ENCODE measurements around the gene ERC1.
A peak's percentile ranks its signal among the peaks of the same experiment; 100 is the strongest.

The ERC1 gene

DNA sequence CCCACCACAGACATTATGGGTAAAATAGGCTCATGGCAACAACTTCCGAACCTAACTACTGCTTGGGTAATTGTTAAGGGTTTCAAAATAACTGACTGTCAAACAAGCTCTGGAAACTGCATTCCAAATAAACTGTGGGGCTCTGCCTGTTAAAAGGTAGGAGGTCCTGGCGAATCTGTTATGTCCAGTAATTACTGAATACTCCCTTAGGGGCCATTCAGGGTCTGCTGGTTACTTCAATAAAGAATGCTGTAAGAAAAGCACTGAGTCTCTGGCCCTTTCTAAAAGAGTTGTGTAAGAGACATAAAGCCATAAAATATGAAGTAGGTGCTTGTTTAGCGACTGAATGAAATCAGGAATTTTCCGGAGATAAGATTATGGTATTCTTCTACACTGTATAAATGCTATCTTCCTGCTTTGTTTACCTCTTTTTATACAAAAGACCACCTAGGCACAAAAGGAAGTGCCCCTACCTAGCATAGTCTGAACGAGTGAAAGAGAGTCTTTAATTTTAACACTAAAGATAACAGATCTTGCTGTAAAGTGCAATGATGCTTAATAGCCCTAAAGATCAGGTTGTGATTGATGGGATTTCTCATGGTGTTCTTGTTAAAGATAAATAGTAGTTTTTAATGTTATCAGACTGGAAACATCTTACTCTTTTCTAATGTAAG lies 475.6 kb downstream of the ERC1 start:
- DNase-seq: no peak

- no peak for DNase-seq
Measured at GRCh38 chr12:1467710-1468109, 476.7 kb downstream of the ERC1 start.

GRCh38 chr12:1469070-1469469 lies 478.0 kb downstream of the ERC1 start:
- no peak for DNase-seq

DNA sequence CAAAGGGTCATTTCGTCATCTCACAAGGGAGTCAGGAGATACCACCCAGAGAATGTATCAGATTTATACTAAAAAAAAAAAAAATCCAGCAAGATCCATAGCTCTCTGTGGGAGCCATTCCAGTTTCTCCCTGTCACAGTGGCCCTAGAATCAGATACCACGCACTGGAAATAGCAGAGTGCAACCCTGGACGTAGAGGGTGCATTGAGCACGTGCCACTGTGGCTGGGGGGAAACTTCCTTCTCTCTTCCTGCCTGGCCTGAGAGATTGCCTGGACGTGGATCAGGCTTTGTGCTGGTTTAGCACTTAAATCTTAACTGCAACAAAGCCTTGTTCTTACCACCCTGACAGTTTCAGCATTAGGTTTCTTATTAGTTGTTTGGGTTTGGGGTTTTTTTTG lies 479.0 kb downstream of the ERC1 start:
- no peak for DNase-seq

- no peak for DNase-seq
Measured at GRCh38 chr12:1471224-1471623, 480.2 kb downstream of the ERC1 start.

GRCh38 chr12:1473418-1473817 lies 482.4 kb downstream of the ERC1 start:
- no peak for DNase-seq

- DNase-seq: peak; percentile 99
Measured at GRCh38 chr12:1474041-1474573, 483.1 kb downstream of the ERC1 start.

DNA sequence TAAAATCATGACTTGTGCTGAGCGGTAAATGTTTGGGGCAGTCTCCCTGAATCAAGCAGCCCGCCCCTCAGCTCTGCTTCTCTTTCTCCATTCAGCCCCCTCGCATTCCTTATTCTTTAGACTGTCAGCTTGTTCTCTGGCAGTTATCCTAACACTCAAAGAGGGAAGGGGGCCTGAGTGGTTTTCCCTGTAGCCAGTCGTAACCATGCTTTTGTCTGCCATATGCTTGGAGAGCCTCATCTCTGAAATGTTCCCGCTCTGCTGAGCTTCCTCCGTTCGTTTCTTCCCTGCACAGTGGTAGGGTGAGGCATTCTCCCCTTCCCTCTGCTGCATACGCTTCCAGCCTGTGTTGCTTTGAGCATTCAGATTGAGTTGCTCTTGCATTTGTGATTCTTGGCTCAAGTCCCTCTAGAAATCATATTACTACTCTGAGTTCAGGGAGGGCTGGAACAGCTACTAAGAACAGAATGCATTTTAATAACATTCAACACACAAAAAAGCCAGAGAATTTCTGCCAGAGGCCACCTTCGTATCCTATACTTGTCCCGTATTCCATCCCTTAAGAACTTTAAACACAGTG lies 483.6 kb downstream of the ERC1 start:
- peak; percentile 95 for DNase-seq

GRCh38 chr12:1479645-1480044 lies 488.6 kb downstream of the ERC1 start:
- no peak for DNase-seq

GRCh38 chr12:1481326-1481725 lies 490.3 kb downstream of the ERC1 start:
- DNase-seq: no peak

- DNase-seq: no peak
Measured at GRCh38 chr12:1481906-1482305, 490.9 kb downstream of the ERC1 start.

- DNase-seq: peak; percentile 68
Measured at GRCh38 chr12:1488908-1489381, 497.9 kb downstream of the ERC1 start.

DNA sequence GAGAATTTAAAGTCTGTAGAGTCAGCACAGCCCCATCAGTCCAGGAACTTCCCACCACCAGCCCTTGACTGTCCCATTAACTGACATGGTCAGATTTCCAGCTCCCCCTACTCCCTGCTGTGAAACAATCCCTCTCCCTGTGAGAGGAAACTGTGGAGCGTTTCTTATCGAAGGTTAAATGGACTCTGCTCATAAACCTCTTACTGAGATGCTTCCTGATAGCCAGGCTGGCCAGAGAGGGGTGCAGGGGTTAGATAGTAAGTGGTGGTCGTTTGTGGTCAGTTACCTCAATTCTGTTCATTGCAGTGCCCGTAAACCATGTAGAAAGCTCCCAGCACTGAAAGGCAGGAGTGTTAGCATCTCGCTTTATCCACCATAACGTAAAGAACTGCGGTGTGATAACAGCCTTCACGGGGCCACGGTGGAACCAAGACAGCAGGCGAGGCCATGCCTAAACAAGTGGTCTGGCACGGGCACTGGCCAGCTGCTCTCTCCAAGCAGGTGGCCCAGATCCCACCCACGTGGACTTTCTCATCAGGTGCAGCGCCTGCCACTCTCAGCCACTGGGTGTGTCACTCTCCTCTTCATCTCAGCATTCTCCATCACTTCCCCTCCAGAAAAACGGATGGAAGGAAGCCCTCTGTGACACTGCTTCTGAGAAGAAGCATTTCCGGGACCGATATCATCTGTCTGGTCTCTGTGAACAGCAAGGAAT lies 501.1 kb downstream of the ERC1 start:
- DNase-seq: no peak

DNA sequence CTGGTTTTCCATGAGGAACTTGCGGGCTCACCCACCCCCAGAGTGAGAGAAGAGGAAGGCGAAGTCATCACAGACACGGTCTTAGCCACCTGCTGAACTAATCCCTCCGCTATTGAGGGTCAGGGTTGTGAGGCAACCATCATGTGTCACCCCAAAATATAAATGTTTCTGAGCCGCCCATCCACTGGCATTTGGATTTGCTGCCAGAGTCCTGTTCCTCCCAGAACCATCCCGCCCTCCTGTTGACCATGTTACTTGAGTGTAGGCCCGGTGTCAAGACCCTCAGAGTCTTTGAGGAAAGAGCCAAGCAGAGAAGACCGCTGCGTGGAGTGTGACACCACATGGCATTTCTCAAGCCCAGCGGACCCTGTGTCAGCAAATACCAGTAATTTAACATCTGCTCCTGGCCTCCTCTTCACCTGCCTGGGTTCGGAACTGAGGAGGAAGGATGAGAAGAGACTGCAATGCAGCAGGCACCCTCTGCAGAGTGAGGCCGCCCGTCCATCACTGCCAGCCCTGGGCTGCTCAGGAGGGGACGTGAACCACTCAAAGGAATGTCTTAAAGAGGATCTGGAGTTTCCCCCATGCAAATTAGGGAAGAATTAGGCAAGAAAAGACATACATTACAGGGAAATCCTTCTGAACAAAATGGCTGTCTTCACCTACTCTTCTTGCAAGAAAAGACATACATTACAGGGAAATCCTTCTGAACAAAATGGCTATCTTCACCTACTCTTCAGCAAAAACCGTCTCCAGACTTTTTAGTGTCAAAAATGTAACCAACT lies 502.9 kb downstream of the ERC1 start:
- DNase-seq: no peak

- DNase-seq: no peak
Measured at GRCh38 chr12:1494856-1495255, 503.8 kb downstream of the ERC1 start.

DNA sequence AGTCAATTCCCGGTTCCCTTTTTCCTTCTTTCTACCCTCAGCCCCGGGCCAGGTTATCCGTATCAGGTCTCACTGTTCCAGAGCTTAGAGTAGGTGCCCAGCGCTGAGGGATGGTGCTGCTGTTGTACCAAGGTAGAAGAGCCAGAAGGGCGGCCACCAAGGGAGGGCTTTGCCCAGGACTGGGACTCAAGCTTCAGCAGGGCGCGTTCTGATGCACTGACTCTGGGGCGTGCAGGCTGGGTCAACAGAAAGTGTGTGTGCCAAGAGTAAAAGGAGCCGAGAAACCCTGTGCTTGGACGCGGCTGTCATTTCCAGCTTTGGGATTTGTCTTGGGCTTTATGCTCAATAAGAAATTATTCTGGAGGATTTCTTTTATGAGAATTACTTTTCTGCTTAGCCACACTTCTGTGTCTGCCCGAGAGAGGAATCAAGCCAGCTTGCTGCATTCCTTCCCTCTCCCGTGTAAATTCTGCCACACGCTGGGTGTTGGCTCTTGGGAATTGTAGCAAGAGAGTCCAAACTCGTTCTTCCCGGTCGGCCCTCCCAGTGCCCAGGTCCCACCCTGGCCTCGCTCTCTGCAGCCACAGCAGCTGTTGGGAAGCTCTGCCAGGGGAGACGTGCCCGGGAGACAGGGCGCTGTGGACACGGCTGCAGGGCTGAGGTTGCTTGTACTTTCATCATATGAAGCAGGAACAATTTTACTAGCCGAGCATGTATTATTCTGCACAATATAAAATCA lies 505.3 kb downstream of the ERC1 start:
- peak; percentile 43 for DNase-seq

DNA sequence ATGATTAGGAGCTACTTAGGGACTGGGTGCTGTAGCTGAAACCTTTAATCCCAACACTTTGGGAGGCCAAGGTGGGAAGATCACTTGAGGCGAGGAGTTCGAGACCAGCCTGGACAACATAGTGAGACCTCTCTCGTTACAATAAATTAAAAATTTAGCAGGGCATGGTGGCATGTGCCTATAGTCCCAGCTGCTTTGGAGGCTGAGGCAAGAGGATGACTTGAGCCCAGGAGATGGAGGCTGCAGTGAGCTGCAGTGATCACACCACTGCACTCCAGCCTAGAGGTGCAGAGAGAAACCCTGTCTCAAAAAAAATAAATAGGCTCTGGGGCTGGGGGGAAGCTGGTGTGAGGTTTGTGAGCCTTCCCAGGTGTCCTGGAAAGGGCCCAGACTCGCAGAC lies 506.1 kb downstream of the ERC1 start:
- DNase-seq: no peak

DNA sequence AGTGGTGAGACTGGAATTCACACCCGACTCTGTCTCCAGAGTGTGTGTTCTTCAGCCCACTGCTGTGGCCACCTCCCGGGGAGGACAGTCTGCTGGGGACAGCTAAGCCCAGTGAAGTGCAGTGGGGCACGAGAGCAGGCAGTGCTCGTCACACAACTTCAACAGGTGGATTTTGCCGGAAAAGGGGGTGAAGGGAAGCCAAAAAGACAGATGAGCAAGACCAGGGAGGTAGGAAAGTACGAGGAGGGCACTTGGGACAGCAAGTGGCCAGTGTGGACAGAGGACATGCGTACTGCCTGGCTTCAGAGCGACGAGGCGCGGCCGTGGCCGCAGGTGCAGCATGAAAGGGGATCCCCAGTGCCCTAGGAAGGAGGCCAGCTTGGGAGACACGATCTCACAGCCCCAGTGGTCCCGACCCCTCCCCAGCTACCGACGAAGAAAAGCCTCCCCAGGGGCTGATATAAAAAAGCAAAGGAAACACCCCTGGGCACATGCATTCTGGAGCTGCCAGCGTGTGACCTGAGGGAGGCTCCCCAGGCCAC lies 507.2 kb downstream of the ERC1 start:
- no peak for DNase-seq

DNA sequence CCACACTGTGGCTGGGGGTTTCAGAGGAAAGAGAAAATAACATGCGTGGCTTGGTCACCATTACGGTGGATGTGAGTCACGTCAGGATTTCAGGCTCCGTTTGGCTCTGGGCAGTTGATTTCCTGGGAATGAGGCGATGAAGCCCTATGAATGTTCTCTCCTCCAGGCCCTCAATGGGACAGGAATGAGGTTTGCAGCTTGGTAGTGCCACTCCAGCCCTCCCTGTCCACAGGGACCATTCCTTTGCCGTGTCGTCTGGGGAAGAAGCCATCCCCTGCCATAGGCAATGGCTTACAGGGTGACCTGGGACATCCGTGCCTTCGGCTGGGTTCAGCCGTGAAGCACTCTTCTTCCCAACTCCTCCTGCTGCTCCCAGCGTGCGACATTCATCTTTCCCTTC lies 508.3 kb downstream of the ERC1 start:
- no peak for DNase-seq

DNA sequence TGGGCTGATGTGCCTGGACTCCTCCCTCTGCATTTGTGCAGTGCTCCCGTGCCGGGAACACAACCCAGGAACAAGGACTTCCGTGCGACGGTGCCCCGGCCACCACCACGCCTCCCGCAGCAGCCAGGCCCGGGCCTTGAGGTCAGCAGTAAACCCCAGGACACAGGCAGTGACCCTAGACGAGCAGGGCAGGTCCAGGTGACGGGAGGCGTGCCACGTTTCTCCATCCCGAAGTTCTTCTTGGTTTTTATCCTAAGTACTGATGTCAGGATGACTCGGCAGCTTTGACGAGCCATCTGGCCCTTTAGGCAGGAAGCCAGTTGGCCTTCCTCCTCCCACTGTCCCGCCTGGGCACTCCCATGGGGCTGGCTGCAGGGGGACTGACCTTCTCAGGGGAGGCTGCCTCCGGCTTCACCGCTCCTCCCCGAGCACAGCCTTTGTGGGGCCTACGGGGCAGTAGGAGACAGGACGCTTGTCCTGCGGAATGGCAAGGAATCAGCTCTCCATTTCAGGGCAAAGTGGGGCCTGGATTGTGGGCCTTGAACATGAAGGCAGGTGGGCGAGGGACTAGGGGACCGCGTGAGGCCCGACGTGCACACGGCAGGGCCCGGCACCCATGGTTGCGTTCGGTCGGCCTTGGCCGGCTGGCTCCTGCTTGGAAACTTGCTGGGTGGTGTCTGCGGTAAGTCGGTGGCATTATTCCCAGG lies 509.2 kb downstream of the ERC1 start:
- peak; percentile 58 for DNase-seq

- no peak for DNase-seq
Measured at GRCh38 chr12:1501001-1501400, 510.0 kb downstream of the ERC1 start.

Measured in fibroblast of upper back skin (primary cell).